LNCAP (cell line): Measurements from ENCODE around the gene STARD5.

Source experiments
- CTCF ChIP-seq: fragments of 450-650 bp; IDR thresholded peaks from 2 replicates; pipeline ENCODE4 v1.5.1; 2017; ENCODE audit warnings: mild to moderate bottlenecking

Gene STARD5

GRCh38 chr15:81336568-81336967, 12.6 kb upstream of the STARD5 start:
- peak; percentile 55 for TF ChIP-seq CTCF

GRCh38 chr15:81335631-81336030, 11.7 kb upstream of the STARD5 start:
- TF ChIP-seq CTCF = no peak

- TF ChIP-seq CTCF = no peak
Observed at GRCh38 chr15:81334768-81335435, 11.0 kb upstream of the STARD5 start.

- no peak for TF ChIP-seq CTCF
Observed at GRCh38 chr15:81333363-81333762, 9.4 kb upstream of the STARD5 start.

- no peak for TF ChIP-seq CTCF
Observed at GRCh38 chr15:81332326-81332725, 8.4 kb upstream of the STARD5 start.

- TF ChIP-seq CTCF = no peak
Observed at GRCh38 chr15:81331600-81331999, 7.7 kb upstream of the STARD5 start.

- TF ChIP-seq CTCF = no peak
Observed at GRCh38 chr15:81330366-81331090, 6.6 kb upstream of the STARD5 start.
